GM12872 (cell line): ENCODE measurements around the gene CLASP2.

Experiments
- TF ChIP-seq, protein P1 (sequence below): IDR thresholded peaks from 3 replicates; pipeline ENCODE4 v1.5.1; 2011; ENCODE audit warnings: low read depth, mild to moderate bottlenecking, low read length, moderate library complexity; ENCODE audit not compliant: insufficient read depth

Gene CLASP2

GRCh38 chr3:33737146-33737545, 19.1 kb upstream of the CLASP2 start:
- TF ChIP-seq, protein P1, sequence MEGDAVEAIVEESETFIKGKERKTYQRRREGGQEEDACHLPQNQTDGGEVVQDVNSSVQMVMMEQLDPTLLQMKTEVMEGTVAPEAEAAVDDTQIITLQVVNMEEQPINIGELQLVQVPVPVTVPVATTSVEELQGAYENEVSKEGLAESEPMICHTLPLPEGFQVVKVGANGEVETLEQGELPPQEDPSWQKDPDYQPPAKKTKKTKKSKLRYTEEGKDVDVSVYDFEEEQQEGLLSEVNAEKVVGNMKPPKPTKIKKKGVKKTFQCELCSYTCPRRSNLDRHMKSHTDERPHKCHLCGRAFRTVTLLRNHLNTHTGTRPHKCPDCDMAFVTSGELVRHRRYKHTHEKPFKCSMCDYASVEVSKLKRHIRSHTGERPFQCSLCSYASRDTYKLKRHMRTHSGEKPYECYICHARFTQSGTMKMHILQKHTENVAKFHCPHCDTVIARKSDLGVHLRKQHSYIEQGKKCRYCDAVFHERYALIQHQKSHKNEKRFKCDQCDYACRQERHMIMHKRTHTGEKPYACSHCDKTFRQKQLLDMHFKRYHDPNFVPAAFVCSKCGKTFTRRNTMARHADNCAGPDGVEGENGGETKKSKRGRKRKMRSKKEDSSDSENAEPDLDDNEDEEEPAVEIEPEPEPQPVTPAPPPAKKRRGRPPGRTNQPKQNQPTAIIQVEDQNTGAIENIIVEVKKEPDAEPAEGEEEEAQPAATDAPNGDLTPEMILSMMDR = no peak

DNA sequence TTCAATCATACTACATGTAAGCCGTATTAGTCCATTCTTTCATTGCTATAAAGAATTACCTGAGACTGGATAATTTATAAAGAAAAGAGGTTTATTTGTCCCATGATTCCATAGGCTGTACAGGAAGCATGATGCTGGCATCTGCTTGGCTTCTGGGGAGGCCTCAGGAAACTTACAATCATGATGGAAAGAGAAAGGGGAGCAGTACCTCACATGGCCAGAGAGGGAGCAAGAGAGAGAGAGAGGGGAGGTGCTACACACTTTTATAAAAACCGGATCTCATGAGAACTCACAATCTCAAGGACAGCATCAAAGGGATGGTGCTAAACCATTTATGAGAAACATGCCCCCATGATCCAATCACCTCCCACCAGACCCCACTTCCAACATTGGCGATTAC, 14.3 kb upstream of the CLASP2 start:
- TF ChIP-seq, protein P1 = peak; percentile 59

GRCh38 chr3:33729993-33730392, 11.9 kb upstream of the CLASP2 start:
- TF ChIP-seq, protein P1 = no peak

DNA sequence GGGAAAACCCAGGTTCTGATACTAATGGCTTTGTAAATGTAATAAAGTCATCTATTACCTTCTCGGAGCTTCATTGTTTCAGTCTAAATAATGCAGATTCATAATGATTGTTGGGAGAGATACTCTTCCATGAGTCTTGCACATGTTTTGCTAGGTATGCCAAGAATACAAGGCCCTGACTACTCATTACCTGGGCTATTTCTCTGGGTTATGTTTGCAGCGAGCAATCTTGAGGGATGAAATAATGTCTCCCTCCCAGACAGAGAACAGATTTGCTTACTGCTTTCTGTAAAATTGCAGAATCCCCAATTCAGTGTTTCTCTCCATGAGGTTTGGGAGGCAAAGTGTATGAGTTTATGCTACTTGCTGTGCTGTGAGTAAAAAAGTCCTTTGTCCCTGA, 6.2 kb upstream of the CLASP2 start:
- TF ChIP-seq, protein P1 = no peak

GRCh38 chr3:33722626-33723370, 4.7 kb upstream of the CLASP2 start:
- TF ChIP-seq, protein P1 = no peak

DNA sequence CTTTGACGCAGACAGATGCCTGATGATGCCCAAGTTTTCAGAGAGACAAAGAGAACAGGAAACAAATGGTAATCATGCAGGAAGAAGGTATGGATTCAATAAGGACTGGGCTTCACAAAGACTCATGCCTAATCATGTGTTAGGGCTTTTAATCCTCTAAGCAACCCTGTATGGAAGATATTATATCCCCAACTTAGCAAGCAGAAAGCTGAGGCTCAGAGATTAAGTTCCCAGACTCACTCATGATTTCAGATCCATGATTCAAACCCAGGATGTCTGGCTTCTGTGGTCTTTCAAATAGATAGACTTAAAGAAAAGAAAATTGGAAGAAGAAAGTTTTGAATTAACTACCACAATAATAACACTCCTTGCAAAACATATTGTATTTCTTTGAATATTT, 4.1 kb upstream of the CLASP2 start:
- TF ChIP-seq, protein P1 = no peak

GRCh38 chr3:33718595-33718907, 497 bp upstream of the CLASP2 start:
- TF ChIP-seq, protein P1 = no peak
